ENCODE measurements around the gene BCKDHB.

- TF ChIP-seq CTCF (conservative IDR thresholded peaks at IDR 0.05 in 1 of 2, IDR thresholded peaks at IDR 0.05 in 1 of 2; ENCODE audit: extremely low read depth in 1 of 2, insufficient read depth in 1 of 2, low read depth in 1 of 2, low read length in 2 of 2), result no peak
- no peak for TF ChIP-seq EZH2 (IDR thresholded peaks at IDR 0.05; ENCODE audit: borderline replicate concordance, low read length)
These were observed 226.9 kb downstream of the BCKDHB start for GRCh38 chr6:80333342-80333741.

All from mammary epithelial cell (primary cell).